Inferior parietal cortex (tissue), 1 donor: ENCODE data around the gene VPS35.
A peak's percentile ranks its signal among the peaks of the same experiment; 100 is the strongest.

Experiments used
- DNase-seq: peaks from one replicate; pipeline ENCODE4 v3.0.0-alpha.2; 2016; ENCODE audit errors: extremely low spot score

The VPS35 gene

GRCh38 chr16:46613352-46613751 lies 75.6 kb downstream of the VPS35 start:
- DNase-seq, result no peak

GRCh38 chr16:46612121-46612520 lies 76.9 kb downstream of the VPS35 start:
- DNase-seq, result no peak

GRCh38 chr16:46607529-46607928 lies 81.4 kb downstream of the VPS35 start:
- peak; percentile 77 for DNase-seq

GRCh38 chr16:46606231-46606630 lies 82.7 kb downstream of the VPS35 start:
- no peak for DNase-seq
